ENCODE results near the gene CAB39L.

- TF ChIP-seq, protein P1, sequence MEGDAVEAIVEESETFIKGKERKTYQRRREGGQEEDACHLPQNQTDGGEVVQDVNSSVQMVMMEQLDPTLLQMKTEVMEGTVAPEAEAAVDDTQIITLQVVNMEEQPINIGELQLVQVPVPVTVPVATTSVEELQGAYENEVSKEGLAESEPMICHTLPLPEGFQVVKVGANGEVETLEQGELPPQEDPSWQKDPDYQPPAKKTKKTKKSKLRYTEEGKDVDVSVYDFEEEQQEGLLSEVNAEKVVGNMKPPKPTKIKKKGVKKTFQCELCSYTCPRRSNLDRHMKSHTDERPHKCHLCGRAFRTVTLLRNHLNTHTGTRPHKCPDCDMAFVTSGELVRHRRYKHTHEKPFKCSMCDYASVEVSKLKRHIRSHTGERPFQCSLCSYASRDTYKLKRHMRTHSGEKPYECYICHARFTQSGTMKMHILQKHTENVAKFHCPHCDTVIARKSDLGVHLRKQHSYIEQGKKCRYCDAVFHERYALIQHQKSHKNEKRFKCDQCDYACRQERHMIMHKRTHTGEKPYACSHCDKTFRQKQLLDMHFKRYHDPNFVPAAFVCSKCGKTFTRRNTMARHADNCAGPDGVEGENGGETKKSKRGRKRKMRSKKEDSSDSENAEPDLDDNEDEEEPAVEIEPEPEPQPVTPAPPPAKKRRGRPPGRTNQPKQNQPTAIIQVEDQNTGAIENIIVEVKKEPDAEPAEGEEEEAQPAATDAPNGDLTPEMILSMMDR (optimal IDR thresholded peaks at IDR 0.05 in 1 of 3, IDR thresholded peaks at IDR 0.05 in 1 of 3, conservative IDR thresholded peaks at IDR 0.05 in 1 of 3; ENCODE audit: extremely low read depth in 1 of 3, insufficient read depth in 2 of 3, low read length in 3 of 3), result no peak
- no peak for TF ChIP-seq EZH2 (IDR thresholded peaks at IDR 0.05; ENCODE audit: low read length)
Measured at GRCh38 chr13:49411353-49411752, 32.5 kb downstream of the CAB39L start.

Data from keratinocyte (primary cell).